Natural killer cell (primary cell): Measurements from ENCODE around the gene TRAM2. TPM values are rescaled to one million over a fixed set of nuclear protein-coding genes. Genes with fewer than 3 reads are reported as not detected.
A peak's percentile ranks its signal among the peaks of the same experiment; 100 is the strongest.

Experiments
- ATAC-seq, 3 donors: fragments of 150-1000 bp in 2 of 3; fragments of 200-7000 bp in 1 of 3; cut with Tn5 transposase; 1 replicate in 1 of 3; 2 replicates in 2 of 3; pipeline ENCODE4 v1.10.0; 2021; ENCODE audit warnings: mild to moderate bottlenecking in 2 of 3, moderate library complexity in 2 of 3
- DNase-seq, 2 donors: peaks; one replicate each; pipeline versions ENCODE4 v3.0.0 to v3.0.0-alpha.2; 2013 to 2021; ENCODE audit warnings: mixed read lengths in 1 of 2
- H3K27ac ChIP-seq: one replicate; pipeline ENCODE4 v1.5.1; 2013; ENCODE audit warnings: mild to moderate bottlenecking, low read length
- H3K27me3 ChIP-seq: one replicate; pipeline ENCODE4 v1.6.1; 2013; ENCODE audit warnings: low read length; ENCODE audit not compliant: control insufficient read depth, insufficient read depth
- H3K36me3 ChIP-seq: one replicate; pipeline ENCODE4 v1.6.1; 2013; ENCODE audit warnings: low read length; ENCODE audit not compliant: control insufficient read depth, insufficient read depth
- H3K4me1 ChIP-seq: one replicate; pipeline ENCODE4 v1.6.1; 2013; ENCODE audit warnings: low read length; ENCODE audit not compliant: control insufficient read depth, insufficient read depth
- H3K4me3 ChIP-seq: one replicate; pipeline ENCODE4 v1.5.1; 2013; ENCODE audit warnings: low read length
- H3K9me3 ChIP-seq: one replicate; pipeline ENCODE4 v1.6.1; 2013; ENCODE audit warnings: low read length; ENCODE audit not compliant: control insufficient read depth, insufficient read depth
- H3K27ac Mint-ChIP-seq, 2 donors: one replicate each; pipeline ENCODE4 v1.8.0; 2022; ENCODE audit warnings: mild to moderate bottlenecking in 2 of 2, mixed read lengths in 2 of 2, moderate library complexity in 1 of 2
- H3K27me3 Mint-ChIP-seq, 2 donors: one replicate each; pipeline ENCODE4 v1.8.0; 2022; ENCODE audit warnings: low read depth in 2 of 2, mixed read lengths in 2 of 2
- H3K36me3 Mint-ChIP-seq: one replicate; pipeline ENCODE4 v1.8.0; 2022; ENCODE audit warnings: mixed read lengths
- H3K4me1 Mint-ChIP-seq, 2 donors: one replicate each; pipeline ENCODE4 v1.8.0; 2022; ENCODE audit warnings: mixed read lengths in 2 of 2
- H3K4me3 Mint-ChIP-seq: one replicate; pipeline ENCODE4 v1.8.0; 2022; ENCODE audit warnings: mild to moderate bottlenecking, moderate library complexity, mixed read lengths
- H3K9me3 Mint-ChIP-seq, 2 donors: one replicate each; pipeline ENCODE4 v1.8.0; 2022; ENCODE audit warnings: mixed read lengths in 2 of 2
- CTCF ChIP-seq: fragments of 200-600 bp; IDR thresholded peaks from one replicate; pipeline ENCODE4 v1.8.0; 2022; ENCODE audit warnings: antibody characterized with exemption
- WGBS: methylation state at CpG from one replicate; pipeline ENCODE4 v1.1.7; 2013; ENCODE audit warnings: missing lambda C conversion rate; ENCODE audit not compliant: insufficient coverage; 5-methylcytosine and 5-hydroxymethylcytosine counted together
- intact Hi-C: fragments of 100-400 bp; cut with micrococcal nuclease; formaldehyde crosslinking; loops from one replicate; pipeline ENCODE4 v1.14.2; 2022
- total RNA-seq, 4 donors: library from RNA; stranded (reverse); fragments of 120-200 nt in 1 of 4; gene quantifications; one replicate each; pipeline versions ENCODE4 v1.2.3 to v1.2.4, GENCODE V29; 2013 to 2022

TRAM2 gene
- total RNA-seq, 3 donors from 2014 or later (not counting 1 experiment from before 2014, with no cell fraction given): 16.2 to 20.0 (median 19.2) TPM

- Mint-ChIP-seq H3K36me3 (no peaks in the 10 kb centered on the region), H3K4me3 (peak overlapping the region; percentile 89), H3K4me1 (peaks cover 45 to 49% of the 10 kb centered on the region in 2 donors), H3K27me3 (no peaks in the 10 kb centered on the region), H3K27ac (peak overlapping the region; percentile 87 to 91), H3K9me3 (no peaks in the 10 kb centered on the region)
- peak; percentile 48 for TF ChIP-seq CTCF
- ATAC-seq (peak; percentile 57 to 71 (median 67)), DNase-seq (peak in 1 of 2 donors; percentile 78)
- Histone ChIP-seq H3K9me3 (no peaks in the 10 kb centered on the region), H3K36me3 (no peaks in the 10 kb centered on the region), H3K27ac (peak overlapping the region; percentile 55), H3K27me3 (no peaks in the 10 kb centered on the region), H3K4me1 (peaks cover 40% of the 10 kb centered on the region), H3K4me3 (peak overlapping the region; percentile 65)
- 2% methylated on average over 51 of the region's 51 CpGs for WGBS
- intact Hi-C loops: loop anchor here (1.0 to 5.0 kb wide), 2 partner anchors 292 to 971 kb away; partner anchors contain the start of genes GCLC and MCM3
Observed at GRCh38 chr6:52576392-52577021, 353 bp downstream of the TRAM2 start.

GRCh38 chr6:52576054-52576391 is 837 bp downstream of the TRAM2 start:
- Histone ChIP-seq H3K4me3 (peak overlapping the region; percentile 65), H3K27me3 (no peaks in the 10 kb centered on the region), H3K27ac (no peak overlapping the region), H3K4me1 (peaks cover 40% of the 10 kb centered on the region), H3K9me3 (no peaks in the 10 kb centered on the region), H3K36me3 (no peaks in the 10 kb centered on the region)
- 86% methylated on average over 8 of the region's 8 CpGs for WGBS
- Mint-ChIP-seq H3K4me3 (peak overlapping the region; percentile 89), H3K9me3 (no peaks in the 10 kb centered on the region), H3K27ac (peak overlapping the region; percentile 87 to 91), H3K36me3 (no peaks in the 10 kb centered on the region), H3K4me1 (peaks cover 49 to 50% of the 10 kb centered on the region in 2 donors), H3K27me3 (no peaks in the 10 kb centered on the region)
- intact Hi-C loops: loop anchor here (1.0 to 5.0 kb wide), 2 partner anchors 292 to 971 kb away; partner anchors contain the start of genes GCLC and MCM3
- no peak for TF ChIP-seq CTCF
- ATAC-seq: no peak
- no peak for DNase-seq

- no peaks in the 10 kb centered on the region for H3K36me3 Mint-ChIP-seq
- intact Hi-C loops: loop anchor here (2.0 to 5.0 kb wide), 2 partner anchors 87 to 972 kb away; partner anchors contain the start of gene GCLC
- WGBS: 92% methylated on average over 10 of the region's 10 CpGs
Observed at GRCh38 chr6:52575502-52575892, 1.4 kb downstream of the TRAM2 start.

More at GRCh38 chr6:52575502-52575892, 1.4 kb downstream of the TRAM2 start:
- no peaks in the 10 kb centered on the region for H3K9me3 Mint-ChIP-seq
- TF ChIP-seq CTCF: no peak
- DNase-seq (peak in 1 of 2 donors; percentile 16), ATAC-seq (no peak)
- peak overlapping the region; percentile 65 for H3K4me3 ChIP-seq
- peaks cover 40% of the 10 kb centered on the region for H3K4me1 ChIP-seq
- H3K27ac ChIP-seq: peak overlapping the region; percentile 83
- no peaks in the 10 kb centered on the region for H3K36me3 ChIP-seq
- H3K27ac Mint-ChIP-seq: peak overlapping the region; percentile 87 to 91
- no peaks in the 10 kb centered on the region for H3K9me3 ChIP-seq
- peaks cover 50 to 51% of the 10 kb centered on the region in 2 donors for H3K4me1 Mint-ChIP-seq
- peak overlapping the region; percentile 89 for H3K4me3 Mint-ChIP-seq
- H3K27me3 ChIP-seq: no peaks in the 10 kb centered on the region
- H3K27me3 Mint-ChIP-seq: no peaks in the 10 kb centered on the region
